Measurements from ENCODE around the gene MSANTD2.

DNA sequence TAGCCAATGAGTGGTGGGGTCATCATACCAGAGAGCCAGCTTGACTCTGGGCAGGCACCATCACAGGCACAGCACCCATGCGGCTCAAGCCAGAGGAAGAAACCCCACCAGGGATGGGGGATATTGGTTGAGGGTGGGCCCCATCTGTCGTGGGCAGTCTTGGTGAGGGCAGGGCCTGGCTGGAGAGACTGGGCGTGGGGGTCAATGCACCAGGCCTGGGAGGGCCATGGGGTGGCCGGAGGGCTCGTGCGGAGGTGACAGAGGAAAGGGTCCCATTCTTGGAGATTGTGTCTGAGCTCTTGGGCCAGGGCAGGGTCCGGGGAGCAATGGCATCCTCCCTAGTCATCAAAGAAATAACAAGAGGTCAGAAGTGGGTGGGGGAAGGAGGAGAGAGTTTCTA is 46.6 kb downstream of the MSANTD2 start:
- no peak for TF ChIP-seq YY1 (IDR thresholded peaks at IDR 0.05; ENCODE audit: low read depth)
- TF ChIP-seq RAD21 (IDR thresholded peaks at IDR 0.05; ENCODE audit: low read depth), result no peak
- TF ChIP-seq TAF1 (IDR thresholded peaks at IDR 0.05; ENCODE audit: low read depth), result no peak
- TF ChIP-seq FOXM1 (IDR thresholded peaks at IDR 0.05; ENCODE audit: borderline replicate concordance, low read depth), result no peak
- TF ChIP-seq, protein P1, sequence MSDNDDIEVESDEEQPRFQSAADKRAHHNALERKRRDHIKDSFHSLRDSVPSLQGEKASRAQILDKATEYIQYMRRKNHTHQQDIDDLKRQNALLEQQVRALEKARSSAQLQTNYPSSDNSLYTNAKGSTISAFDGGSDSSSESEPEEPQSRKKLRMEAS (IDR thresholded peaks at IDR 0.05), result no peak
- TF ChIP-seq, protein P2, sequence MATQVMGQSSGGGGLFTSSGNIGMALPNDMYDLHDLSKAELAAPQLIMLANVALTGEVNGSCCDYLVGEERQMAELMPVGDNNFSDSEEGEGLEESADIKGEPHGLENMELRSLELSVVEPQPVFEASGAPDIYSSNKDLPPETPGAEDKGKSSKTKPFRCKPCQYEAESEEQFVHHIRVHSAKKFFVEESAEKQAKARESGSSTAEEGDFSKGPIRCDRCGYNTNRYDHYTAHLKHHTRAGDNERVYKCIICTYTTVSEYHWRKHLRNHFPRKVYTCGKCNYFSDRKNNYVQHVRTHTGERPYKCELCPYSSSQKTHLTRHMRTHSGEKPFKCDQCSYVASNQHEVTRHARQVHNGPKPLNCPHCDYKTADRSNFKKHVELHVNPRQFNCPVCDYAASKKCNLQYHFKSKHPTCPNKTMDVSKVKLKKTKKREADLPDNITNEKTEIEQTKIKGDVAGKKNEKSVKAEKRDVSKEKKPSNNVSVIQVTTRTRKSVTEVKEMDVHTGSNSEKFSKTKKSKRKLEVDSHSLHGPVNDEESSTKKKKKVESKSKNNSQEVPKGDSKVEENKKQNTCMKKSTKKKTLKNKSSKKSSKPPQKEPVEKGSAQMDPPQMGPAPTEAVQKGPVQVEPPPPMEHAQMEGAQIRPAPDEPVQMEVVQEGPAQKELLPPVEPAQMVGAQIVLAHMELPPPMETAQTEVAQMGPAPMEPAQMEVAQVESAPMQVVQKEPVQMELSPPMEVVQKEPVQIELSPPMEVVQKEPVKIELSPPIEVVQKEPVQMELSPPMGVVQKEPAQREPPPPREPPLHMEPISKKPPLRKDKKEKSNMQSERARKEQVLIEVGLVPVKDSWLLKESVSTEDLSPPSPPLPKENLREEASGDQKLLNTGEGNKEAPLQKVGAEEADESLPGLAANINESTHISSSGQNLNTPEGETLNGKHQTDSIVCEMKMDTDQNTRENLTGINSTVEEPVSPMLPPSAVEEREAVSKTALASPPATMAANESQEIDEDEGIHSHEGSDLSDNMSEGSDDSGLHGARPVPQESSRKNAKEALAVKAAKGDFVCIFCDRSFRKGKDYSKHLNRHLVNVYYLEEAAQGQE (IDR thresholded peaks at IDR 0.05; ENCODE audit: low read depth), result no peak
- no peak for TF ChIP-seq EP300 (IDR thresholded peaks at IDR 0.05; ENCODE audit: borderline replicate concordance)
- no peak for TF ChIP-seq CREB1 (IDR thresholded peaks at IDR 0.05; ENCODE audit: low read depth)
- TF ChIP-seq CEBPB (IDR thresholded peaks at IDR 0.05), result no peak
- TF ChIP-seq ZBTB7A (IDR thresholded peaks at IDR 0.05; ENCODE audit: low read depth), result no peak
- no peak for TF ChIP-seq EGR1 (IDR thresholded peaks at IDR 0.05)
